HepG2 (cell line): ENCODE results near the gene IRS1. TPM values are rescaled to one million over a fixed set of nuclear protein-coding genes. Genes with fewer than 3 reads are reported as not detected.

ENCODE experiments used
- ATAC-seq: fragments of 200-7000 bp; cut with Tn5 transposase; 3 replicates; pipeline ENCODE4 v1.9.1; 2020; ENCODE audit warnings: mild to moderate bottlenecking, moderate library complexity
- BruUV-seq: library from RNA; stranded (reverse); fragments of 400-500 nt; replicated peaks from 2 replicates; lab custom pipeline; 2021; lab: Mats Ljungman, UMichigan
- CTCF ChIA-PET: fragments of 300-600 bp; formaldehyde crosslinking; extraction: SDS; loops from one replicate; lab custom pipeline; 2021; ENCODE audit warnings: low total read pairs, inconsistent platforms, low intra/inter-chr PET ratio; lab: Yijun Ruan, JAX
- POLR2A ChIA-PET: fragments of 350-600 bp; sonication (Branson Sonifier 250); formaldehyde crosslinking; loops from one replicate; lab custom pipeline; 2020; ENCODE audit warnings: antibody characterized with exemption, inconsistent platforms; lab: Yijun Ruan, JAX
- DNase-seq: peaks from one replicate; pipeline ENCODE4 v3.0.0-alpha.2; 2015; ENCODE audit warnings: low spot score
- FAIRE-seq: peaks from 3 replicates; lab custom pipeline; 2011; peaks lifted over from hg19 to GRCh38; lab: Jason Lieb, UNC
- H2AFZ ChIP-seq: one replicate; pipeline ENCODE4 v1.6.1; 2011; ENCODE audit warnings: low read length, inconsistent platforms
- H3K27ac ChIP-seq: fragments of 300-600 bp; 3 replicates; pipeline ENCODE4 v1.8.0; 2011; ENCODE audit warnings: mixed run types, mild to moderate bottlenecking, mixed read lengths, low read length, inconsistent platforms; ENCODE audit not compliant: insufficient read depth; ENCODE audit errors: extremely low read length
- H3K27me3 ChIP-seq, 2 experiments: fragments of 200-600 bp in 1 of 2; 2 replicates in 1 of 2; 3 replicates in 1 of 2; pipeline versions ENCODE4 v1.6.0 to v1.8.0; 2011; ENCODE audit warnings: low read length in 2 of 2, mild to moderate bottlenecking in 2 of 2, moderate library complexity in 2 of 2, inconsistent platforms in 1 of 2; ENCODE audit not compliant: insufficient read depth in 2 of 2, control insufficient read depth in 1 of 2
- H3K36me3 ChIP-seq, 2 experiments: fragments of 200-600 bp in 1 of 2; replicated peaks in 1 of 2; 2 replicates in 1 of 2; 3 replicates in 1 of 2; pipeline versions ENCODE4 v1.5.1 to v1.8.0; 2011; ENCODE audit warnings: low read length in 2 of 2, inconsistent platforms in 1 of 2; ENCODE audit not compliant: insufficient read depth in 2 of 2, control insufficient read depth in 1 of 2
- H3K4me1 ChIP-seq: 2 replicates; pipeline ENCODE4 v1.5.1; 2012; ENCODE audit warnings: low read length, inconsistent platforms; ENCODE audit not compliant: insufficient read depth
- H3K4me2 ChIP-seq: 2 replicates; pipeline ENCODE4 v1.6.0; 2011; ENCODE audit warnings: low read depth, low read length, inconsistent platforms
- H3K4me3 ChIP-seq, 3 experiments: fragments of 200-600 bp in 1 of 3; sonication (generic), shearing (Covaris generic) in 1 of 3; replicated peaks in 1 of 3; 2 replicates each; pipeline ENCODE4 v1.5.1; 2011 to 2016; ENCODE audit warnings: low read length in 3 of 3, inconsistent platforms in 2 of 3, low read depth in 2 of 3, mild to moderate bottlenecking in 2 of 3, control low read depth in 1 of 3, mixed read lengths in 1 of 3; ENCODE audit not compliant: insufficient read depth in 1 of 3
- H3K79me2 ChIP-seq: one replicate; pipeline ENCODE4 v1.6.1; 2011; ENCODE audit warnings: low read length, inconsistent platforms; ENCODE audit not compliant: insufficient read depth
- H3K9ac ChIP-seq: 2 replicates; pipeline ENCODE4 v1.6.0; 2011; ENCODE audit warnings: mild to moderate bottlenecking, low read depth, low read length, inconsistent platforms; ENCODE audit not compliant: insufficient read depth
- H3K9me3 ChIP-seq: 2 replicates; pipeline ENCODE4 v1.5.1; 2012; ENCODE audit warnings: mild to moderate bottlenecking, low read length
- H4K20me1 ChIP-seq: 2 replicates; pipeline ENCODE4 v1.6.0; 2011; ENCODE audit warnings: inconsistent platforms, mild to moderate bottlenecking, low read length, moderate library complexity; ENCODE audit not compliant: insufficient read depth
- GATAD1 ChIP-seq: IDR thresholded peaks from 2 replicates; pipeline ENCODE4 v1.6.1; 2016; ENCODE audit warnings: missing genetic modification reagents, missing compliant biosample characterization
- HNF4A ChIP-seq: sonication (generic); formaldehyde crosslinking; IDR thresholded peaks from 2 replicates; pipeline ENCODE4 v1.4.0; 2020; ENCODE audit warnings: missing genetic modification reagents
- JARID2 ChIP-seq: sonication (generic); formaldehyde crosslinking; IDR thresholded peaks from 2 replicates; pipeline ENCODE4 v1.8.1; 2023; ENCODE audit warnings: missing genetic modification reagents, inconsistent platforms; ENCODE audit not compliant: insufficient replicate concordance
- MZF1 ChIP-seq: sonication (generic); formaldehyde crosslinking; IDR thresholded peaks from 2 replicates; pipeline ENCODE4 v1.8.1; 2023; ENCODE audit warnings: mild to moderate bottlenecking, missing genetic modification reagents, borderline replicate concordance
- TBX2 ChIP-seq: sonication (generic); formaldehyde crosslinking; IDR thresholded peaks from 2 replicates; pipeline ENCODE4 v1.5.0; 2020; ENCODE audit warnings: missing genetic modification reagents, mild to moderate bottlenecking, borderline replicate concordance
- ZBTB38 ChIP-seq: sonication (generic); formaldehyde crosslinking; IDR thresholded peaks from 2 replicates; pipeline ENCODE4 v1.5.1; 2020; ENCODE audit warnings: mild to moderate bottlenecking, missing genetic modification reagents
- ZBTB4 ChIP-seq: sonication (generic); formaldehyde crosslinking; IDR thresholded peaks from 2 replicates; pipeline ENCODE4 v1.4.0; 2020; ENCODE audit warnings: missing genetic modification reagents, mild to moderate bottlenecking, borderline replicate concordance
- ZMYM4 ChIP-seq: sonication (generic); formaldehyde crosslinking; IDR thresholded peaks from 2 replicates; pipeline ENCODE4 v1.8.1; 2023; ENCODE audit warnings: mild to moderate bottlenecking, missing genetic modification reagents
- WGBS: methylation state at CpG from one replicate; pipeline ENCODE4 v1.1.6; 2017; ENCODE audit warnings: low lambda C conversion rate; 5-methylcytosine and 5-hydroxymethylcytosine counted together
- in situ Hi-C: cut with HindIII; loops from 2 replicates; pipeline ENCODE4 v1.10.0; 2017; ENCODE audit warnings: low pct_unique_long_range_greater_than_20kb; ENCODE audit not compliant: extremely low pct_ligation_motif_present
- intact Hi-C: fragments of 100-400 bp; cut with micrococcal nuclease; formaldehyde crosslinking; loops from one replicate; pipeline ENCODE4 v1.10.0; 2022; ENCODE audit not compliant: unreplicated experiment
- polyA plus RNA-seq, 8 experiments: library from polyadenylated mRNA; depleted of rRNA in 3 of 8; stranded (reverse) in 7 of 8; unstranded in 1 of 8; fragments of >200 nt; fragmentation: Illumina TruSeq in 4 of 8; extraction: Trizol in 4 of 8; gene quantifications; 2 replicates each; pipeline versions ENCODE4 v1.2.1 to v1.2.3, GENCODE V29; 2011 to 2016; ENCODE audit warnings: low read depth in 4 of 8, missing spikeins in 1 of 8, mixed read lengths in 1 of 8; ENCODE audit not compliant: insufficient read depth in 1 of 8
- total RNA-seq, 5 experiments: library from RNA; depleted of rRNA; stranded (reverse); fragments of >200 nt; fragmentation: Illumina TruSeq; extraction: Trizol; gene quantifications; 2 replicates each; pipeline ENCODE4 v1.2.3, GENCODE V29; 2016; ENCODE audit warnings: low read depth in 1 of 5

The IRS1 gene
- total and polyA plus RNA-seq, 2 of the 13 experiments (the other 11 are each of a cell fraction or from before 2014, with no cell fraction given), result 8.7 to 9.0 TPM

- POLR2A ChIA-PET, result interaction anchor here (1.3 to 2.5 kb wide), 4 partner anchors 17 to 176 kb away, joined by 3 to 18 read pairs (median 12); partner anchors contain the start of gene IRS1
- Histone ChIP-seq H3K79me2 (peaks cover 13% of the 10 kb centered on the region), H3K4me1 (peaks cover 53% of the 10 kb centered on the region), H3K27me3 (no peaks in the 10 kb centered on the region), H2AFZ (no peak overlapping the region), H3K9me3 (no peaks in the 10 kb centered on the region), H4K20me1 (no peaks in the 10 kb centered on the region), H3K4me3 (no peak overlapping the region), H3K36me3 (peaks cover 0 to 4% of the 10 kb centered on the region in 2 experiments; a peak in 2 of 5 replicates), H3K9ac (no peak overlapping the region), H3K27ac (peak overlapping the region; percentile 52), H3K4me2 (no peak overlapping the region)
- TF ChIP-seq ZBTB38 (CRISPR knock-in tag) (peak; percentile 59; the same call in 1 of the 2 replicates), JARID2 (CRISPR knock-in tag) (no peak), ZMYM4 (CRISPR knock-in tag) (0 out of 2 replicates have a peak, but pooled peaks have one; percentile 26), MZF1 (CRISPR knock-in tag) (no peak), TBX2 (CRISPR knock-in tag) (0 out of 2 replicates have a peak, but pooled peaks have one; percentile 37), ZBTB4 (CRISPR knock-in tag) (peak; percentile 41; the same call in 1 of the 2 replicates), HNF4A (no peak), GATAD1 (CRISPR knock-in tag) (0 out of 2 replicates have a peak, but pooled peaks have one; percentile 14)
- intact Hi-C loops (loop anchor here (1.0 to 2.0 kb wide), 2 partner anchors 17 to 41 kb away; no protein-coding TSS in a partner anchor), in situ Hi-C loops (no loop called here)
- DNase-seq (no peak), ATAC-seq (no peak), FAIRE-seq (no peak)
- BruUV-seq, result no TSS peak
- WGBS, result 92% methylated on average over 9 of the region's 9 CpGs
- CTCF ChIA-PET, result no interaction called here
These were observed 39.9 kb downstream of the IRS1 start for GRCh38 chr2:226759768-226760167.
